NCI-H510A (cell line): Measurements from ENCODE around the gene PAPLN.

Source experiments
- DNase-seq: peaks from one replicate; lab custom pipeline; 2025; lab: John Stamatoyannopoulos, UW

PAPLN gene

DNA sequence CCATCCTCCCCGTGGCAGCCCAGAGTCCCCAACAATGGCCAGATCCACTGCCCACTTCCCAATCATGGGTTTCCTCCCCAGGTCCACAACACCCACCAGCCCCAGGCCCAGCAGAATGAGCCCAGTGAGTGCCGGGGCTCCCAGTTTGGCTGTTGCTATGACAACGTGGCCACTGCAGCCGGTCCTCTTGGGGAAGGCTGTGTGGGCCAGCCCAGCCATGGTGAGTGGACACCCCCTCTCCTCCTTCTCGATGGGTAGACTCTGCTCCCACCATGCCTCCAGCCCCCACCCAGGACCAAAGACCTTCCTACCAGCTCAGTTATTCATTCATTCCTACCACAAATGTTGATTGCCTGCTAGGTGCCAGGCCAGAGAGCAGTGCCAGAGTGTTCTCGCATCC is 23.8 kb downstream of the PAPLN start:
- DNase-seq: no peak

DNA sequence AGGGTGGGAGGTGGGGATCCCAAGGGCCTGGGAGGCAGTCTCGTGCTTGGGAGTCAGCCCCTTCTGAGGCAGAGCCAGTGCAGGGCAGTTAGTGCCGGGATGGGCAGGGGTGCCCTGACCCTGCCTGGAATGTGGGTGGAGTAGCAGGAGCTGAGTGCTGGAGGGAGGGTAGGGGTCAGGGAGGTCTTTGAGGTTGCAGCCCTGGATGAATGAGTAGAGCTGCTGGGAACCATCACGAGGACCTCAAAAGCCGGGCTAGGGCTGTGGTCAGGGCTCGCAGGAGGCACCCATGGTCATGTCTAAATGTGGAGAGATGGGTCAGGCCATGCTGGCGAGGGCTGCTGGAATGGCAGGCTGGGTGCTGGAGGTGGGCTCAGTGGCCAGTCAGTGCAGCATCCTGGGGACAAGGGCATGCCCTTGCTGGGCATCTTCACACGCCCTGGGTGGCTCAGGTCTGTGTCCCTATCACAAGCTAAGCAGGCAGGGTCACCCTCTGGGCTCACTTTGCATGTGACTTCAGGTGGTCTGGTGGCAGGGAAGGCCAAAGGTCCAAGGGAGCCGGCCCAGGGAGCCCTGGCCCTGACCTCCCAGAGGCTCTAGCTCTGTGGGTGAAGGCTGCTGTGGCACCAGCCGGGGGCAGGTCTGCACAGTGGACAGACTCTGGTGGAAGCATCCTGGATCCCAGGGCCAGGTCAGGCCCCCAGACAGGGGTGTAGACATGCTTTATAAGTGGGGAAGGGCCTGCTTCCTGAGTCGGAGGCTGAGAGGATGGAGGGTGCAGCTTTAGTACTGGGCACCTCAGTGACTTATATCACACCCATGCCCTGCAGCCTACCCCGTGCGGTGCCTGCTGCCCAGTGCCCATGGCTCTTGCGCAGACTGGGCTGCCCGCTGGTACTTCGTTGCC is 24.5 kb downstream of the PAPLN start:
- DNase-seq: no peak

DNA sequence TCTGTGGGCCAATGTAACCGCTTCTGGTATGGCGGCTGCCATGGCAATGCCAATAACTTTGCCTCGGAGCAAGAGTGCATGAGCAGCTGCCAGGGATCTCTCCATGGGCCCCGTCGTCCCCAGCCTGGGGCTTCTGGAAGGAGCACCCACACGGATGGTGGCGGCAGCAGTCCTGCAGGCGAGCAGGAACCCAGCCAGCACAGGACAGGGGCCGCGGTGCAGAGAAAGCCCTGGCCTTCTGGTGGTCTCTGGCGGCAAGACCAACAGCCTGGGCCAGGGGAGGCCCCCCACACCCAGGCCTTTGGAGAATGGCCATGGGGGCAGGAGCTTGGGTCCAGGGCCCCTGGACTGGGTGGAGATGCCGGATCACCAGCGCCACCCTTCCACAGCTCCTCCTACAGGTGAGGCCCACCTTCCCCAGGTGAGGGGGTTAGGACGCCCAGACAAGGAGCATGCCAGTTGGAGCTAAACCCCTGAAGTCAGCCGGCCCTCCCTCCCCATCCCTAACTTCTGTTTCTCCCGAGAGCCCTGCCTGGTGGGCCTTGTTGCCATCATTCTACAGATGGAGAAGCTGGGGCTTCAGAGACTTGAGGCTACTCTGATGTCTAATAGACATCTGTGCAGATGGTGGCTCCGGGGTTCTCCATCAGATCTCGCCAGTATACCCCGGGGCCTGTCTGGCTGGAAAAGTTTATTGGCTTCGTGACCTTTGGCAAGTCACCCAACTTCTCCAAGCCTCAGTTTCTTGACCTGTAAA is 25.3 kb downstream of the PAPLN start:
- no peak for DNase-seq

DNA sequence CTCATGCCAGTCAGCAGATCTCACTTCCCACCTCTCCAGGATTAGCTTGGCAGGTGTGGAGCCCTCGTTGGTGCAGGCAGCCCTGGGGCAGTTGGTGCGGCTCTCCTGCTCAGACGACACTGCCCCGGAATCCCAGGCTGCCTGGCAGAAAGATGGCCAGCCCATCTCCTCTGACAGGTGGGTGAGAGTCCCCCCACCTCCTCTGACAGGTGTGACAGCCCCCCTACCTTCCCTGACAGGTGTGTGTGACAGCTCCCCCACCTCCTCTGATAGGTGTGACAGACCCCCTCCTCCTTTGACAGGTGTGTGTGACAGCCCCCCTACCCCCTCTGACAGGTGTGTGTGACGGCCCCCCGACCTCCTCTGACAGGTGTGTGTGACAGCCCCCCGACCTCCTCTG is 26.3 kb downstream of the PAPLN start:
- DNase-seq: no peak

DNA sequence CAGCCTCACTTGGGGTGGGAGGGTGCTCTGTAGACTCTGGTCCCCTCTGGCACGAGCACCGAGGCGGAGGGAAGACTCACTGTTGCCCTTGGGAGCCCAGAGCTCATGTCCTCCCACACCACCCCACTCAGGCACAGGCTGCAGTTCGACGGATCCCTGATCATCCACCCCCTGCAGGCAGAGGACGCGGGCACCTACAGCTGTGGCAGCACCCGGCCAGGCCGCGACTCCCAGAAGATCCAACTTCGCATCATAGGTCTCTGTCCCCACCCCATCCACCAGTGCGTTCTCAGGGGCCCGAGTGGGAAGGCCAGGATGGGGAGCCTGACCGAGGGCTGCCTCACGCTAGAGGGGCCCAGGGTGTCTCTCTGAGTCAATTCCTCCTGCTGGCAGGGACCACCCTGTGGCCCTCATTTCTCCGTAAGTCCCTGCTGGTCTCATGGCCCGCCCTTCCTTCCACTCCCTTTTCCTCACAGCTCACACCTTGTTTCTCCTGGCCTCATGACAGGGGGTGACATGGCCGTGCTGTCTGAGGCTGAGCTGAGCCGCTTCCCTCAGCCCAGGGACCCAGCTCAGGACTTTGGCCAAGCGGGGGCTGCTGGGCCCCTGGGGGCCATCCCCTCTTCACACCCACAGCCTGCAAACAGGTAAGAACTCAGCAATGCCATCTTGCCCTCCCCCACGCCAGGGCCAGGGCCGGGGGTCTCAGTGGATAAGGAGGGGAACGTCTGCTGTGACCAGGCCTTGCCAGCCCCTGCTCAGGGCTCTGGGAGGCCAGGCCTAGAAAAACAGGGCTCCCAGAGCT is 27.0 kb downstream of the PAPLN start:
- no peak for DNase-seq

DNA sequence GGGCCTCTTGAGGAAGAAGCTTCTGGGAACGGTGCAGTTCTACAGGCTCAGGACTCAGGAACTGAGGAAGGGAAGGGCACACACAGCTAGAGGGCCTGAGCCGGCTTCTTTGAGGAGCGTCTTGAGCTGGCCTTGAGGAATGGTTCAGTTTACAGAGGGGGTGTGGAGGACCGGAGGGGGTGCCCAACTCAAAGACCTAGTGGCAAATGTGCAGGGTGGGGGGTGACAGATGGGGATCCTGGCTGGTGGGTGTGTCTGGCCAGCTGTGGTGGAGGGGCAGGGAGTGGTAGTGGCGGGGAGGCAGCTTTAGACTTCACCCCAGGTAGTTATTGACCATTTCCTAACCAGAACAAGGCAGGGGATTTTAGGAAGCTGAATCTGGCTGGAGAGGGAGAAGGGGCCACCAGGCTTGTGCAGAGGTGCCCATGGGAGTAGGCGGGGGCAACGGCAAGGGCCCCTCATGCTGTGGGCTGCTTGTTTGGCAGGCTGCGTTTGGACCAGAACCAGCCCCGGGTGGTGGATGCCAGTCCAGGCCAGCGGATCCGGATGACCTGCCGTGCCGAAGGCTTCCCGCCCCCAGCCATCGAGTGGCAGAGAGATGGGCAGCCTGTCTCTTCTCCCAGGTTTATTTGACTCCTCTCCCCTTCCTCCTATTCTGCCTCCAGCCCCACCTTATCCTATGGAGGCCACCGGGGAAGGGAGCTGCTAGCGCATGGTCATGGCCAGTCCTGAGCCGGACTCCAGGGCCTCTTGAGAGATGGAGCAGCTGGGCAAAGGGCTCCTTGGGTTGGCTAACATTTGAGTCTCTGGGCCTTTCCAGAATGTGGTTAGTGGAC is 27.8 kb downstream of the PAPLN start:
- no peak for DNase-seq

DNA sequence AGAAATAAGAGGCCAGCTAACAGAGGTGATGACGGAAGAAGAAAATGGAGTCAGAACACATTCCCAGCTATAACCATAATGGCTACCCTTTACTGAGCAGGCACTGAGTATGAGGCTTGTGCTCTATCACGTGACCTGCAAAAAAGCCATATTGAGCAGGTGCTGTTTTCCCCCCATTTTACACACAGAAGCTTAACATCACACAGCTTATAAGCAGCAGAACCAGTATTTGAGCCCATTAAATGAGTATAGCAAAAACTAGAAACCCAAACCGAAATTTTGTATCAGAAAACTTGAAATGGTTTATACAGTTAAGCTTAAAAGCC is 28.4 kb downstream of the PAPLN start:
- no peak for DNase-seq

DNA sequence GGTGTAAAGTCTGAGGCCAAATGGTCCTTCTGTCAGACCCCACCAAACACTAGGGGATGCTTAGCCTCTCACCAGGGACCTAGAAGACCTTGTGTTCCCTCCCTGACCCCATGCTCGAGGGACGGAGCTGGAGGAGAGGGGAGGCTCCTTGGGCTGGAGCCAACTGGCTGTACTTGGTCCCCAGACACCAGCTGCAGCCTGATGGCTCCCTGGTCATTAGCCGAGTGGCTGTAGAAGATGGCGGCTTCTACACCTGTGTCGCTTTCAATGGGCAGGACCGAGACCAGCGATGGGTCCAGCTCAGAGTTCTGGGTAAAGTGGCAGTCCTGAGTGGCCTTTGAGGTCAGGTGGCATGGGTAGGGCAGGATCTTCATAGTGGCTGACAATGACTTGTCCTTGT is 29.0 kb downstream of the PAPLN start:
- no peak for DNase-seq

DNA sequence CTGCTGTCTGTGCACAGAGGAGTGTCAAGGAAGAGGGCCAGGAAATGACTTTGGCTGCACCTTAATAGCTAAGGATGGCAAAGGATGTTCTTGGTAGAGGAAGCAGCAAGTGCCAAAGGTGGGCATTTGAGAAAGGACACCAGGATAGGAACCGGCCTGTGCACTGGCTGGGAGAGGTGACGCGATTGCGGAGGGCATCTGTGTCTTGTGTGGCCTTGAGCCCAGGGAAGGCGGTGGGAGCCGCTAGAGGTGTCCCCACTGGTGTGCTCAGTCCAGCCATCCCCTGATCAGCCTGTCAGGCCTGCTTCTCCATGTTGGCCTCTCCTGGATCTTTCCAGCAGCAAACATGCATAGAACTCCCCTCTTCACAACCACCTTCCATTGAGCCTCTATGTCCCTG is 30.2 kb downstream of the PAPLN start:
- DNase-seq: no peak

DNA sequence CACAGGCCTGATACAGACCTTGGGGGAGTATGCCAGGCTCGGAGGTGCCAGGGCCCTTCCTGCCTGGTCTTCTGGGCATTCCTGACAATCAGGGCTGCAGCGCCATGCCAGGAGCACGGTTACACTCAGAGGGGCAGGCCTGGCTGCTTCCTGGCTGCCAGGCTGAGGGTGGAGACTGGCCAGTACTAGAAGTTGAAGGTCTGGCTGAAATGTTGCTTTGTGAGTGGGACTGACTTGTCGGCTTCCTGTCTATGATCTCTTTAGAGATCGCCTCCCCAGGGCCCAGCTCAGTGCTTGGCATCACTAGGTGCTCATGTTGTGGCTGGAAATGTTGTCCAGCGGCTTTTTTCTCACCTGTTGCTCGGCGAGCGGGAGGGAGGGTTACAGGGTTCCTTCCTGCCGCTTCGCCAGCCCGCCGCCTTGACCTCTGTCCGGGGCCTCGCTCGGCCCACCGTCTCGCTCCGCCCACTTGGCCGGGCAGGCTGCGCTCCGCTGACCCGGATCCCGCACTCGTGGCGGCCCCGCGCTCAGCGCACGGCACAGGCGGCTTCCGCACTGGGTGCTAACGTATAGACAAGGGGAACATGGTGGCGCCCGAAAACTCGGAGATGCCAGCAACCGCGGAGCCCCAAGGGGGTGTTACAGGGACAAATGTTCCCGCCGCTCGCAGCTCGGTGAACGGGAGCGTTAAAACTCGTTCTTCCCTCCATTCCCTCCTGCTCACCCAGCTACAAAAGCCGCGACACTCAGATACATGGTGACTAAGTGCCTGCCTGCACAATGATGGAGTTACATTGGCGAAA is 32.6 kb downstream of the PAPLN start:
- DNase-seq: no peak

DNA sequence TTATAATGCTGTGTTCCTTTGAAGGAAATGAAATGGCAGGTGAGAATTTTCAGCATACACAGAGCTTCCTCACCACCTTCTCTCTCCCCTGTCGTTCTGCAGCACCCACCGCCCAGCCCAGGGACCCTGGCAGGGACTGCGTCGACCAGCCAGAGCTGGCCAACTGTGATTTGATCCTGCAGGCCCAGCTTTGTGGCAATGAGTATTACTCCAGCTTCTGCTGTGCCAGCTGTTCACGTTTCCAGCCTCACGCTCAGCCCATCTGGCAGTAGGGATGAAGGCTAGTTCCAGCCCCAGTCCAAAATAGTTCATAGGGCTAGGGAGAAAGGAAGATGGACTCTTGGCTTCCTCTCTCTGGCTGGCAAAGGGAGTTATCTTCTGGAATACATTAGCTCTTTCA is 35.1 kb downstream of the PAPLN start:
- DNase-seq: no peak

DNA sequence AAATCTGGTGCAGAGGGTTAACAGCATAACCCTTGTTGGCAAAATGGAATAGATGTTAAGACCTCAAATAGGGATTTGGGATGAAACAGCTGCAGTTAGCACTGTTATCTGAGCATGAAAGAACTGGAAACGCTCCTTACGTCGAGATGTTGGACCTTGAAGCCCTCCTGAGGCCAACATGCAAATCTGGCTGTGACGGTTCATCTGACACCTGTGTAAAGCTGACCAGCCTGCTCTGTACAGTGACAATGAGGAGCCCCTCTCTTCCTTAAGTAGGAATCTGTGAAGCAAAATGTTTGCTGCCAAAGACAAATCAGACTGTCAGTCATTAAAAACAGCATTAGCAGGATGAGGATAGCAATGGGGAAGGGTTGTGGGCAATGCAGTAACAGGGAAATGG is 36.5 kb downstream of the PAPLN start:
- no peak for DNase-seq

DNA sequence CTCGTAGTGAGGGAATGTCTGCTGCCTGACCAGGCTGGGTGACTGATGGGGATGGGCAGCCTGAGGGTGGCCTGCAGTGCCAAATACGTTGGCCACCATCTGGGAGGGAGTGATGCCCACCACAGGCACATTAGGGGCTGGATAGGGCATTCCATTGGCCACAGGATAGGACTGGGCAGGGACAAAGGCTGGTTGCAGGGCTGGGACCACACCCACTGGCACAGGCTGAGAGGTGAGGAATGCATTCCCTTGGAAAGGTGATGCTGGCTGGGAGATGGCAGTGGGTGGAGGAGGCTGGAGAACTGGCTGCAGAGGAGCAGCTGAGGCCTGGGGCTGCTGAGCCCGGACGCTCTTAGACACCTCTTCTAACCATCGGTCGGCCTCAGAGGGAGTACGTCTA is 39.5 kb downstream of the PAPLN start:
- no peak for DNase-seq

DNA sequence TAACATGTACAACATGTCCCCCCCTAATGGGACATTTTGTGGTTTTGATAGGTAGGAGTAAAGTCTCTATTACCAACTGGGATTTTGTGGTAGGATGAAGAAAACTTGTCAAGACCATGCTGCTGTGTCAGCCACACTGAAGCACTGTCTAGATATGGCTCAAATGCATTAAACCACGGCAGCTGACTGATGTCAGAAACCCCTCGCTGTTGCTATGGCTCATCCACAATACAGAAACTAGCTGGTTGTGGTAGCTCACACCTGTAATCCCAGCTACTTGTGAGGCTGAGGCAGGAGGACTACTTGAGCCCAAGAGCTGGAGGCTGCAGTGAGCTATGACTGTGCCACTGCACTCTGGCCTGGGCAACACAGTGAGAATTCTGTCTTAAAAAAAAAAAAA is 40.1 kb downstream of the PAPLN start:
- DNase-seq: no peak

DNA sequence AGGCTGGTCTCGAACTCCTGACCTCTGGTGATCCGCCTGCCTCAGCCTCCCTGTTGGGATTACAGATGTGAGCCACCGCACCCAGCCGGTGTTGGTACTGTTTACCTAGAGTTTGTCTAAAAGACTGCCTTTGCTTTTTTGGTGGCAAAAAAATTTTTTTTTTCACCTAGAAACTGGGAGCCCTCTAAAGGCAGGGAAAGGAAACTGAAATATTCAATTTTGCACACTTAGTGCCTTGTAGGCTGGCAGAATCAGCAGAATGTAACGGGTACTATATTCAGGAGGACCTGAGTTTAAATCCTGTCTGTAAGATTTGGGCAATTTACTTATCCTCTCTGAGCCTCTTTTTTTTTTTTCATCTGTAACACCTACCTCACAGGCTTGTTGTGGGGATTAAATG is 43.6 kb downstream of the PAPLN start:
- no peak for DNase-seq

DNA sequence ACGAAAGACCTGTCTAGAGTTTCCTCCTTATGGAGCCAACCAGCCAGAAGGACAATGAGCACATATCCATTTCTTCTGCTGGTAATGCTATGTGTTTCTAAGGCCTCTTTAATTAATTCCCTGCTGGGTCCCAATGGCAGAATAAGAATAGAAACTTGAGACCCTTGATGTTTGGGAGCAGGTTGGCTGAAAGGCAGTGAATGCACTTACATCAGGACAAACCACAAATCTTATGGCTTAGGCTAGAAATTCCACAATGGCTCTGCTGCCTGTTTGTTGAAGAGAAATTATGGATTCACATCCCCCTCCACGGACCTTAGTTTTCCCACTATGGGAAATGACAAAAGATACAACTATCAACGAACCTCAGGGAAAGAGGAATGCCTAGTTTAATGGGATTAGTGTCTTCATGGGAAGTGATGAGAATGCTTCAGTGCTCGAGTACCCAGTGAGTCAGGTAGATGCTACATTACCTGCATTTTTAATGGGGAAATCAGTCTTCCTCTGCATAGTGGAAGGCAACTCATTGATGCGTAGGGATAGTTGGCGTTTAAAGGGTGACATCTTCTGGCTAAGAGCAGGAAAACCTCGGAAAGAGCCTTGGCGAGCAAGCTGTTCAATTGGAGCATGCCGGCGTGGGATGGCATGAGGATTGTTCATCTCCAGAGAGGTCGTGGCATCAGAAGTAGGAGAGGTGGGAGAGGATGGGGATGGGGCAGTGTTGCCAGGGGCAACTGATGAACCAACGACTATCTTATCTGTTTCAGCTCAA is 46.5 kb downstream of the PAPLN start:
- peak; percentile 5 for DNase-seq

DNA sequence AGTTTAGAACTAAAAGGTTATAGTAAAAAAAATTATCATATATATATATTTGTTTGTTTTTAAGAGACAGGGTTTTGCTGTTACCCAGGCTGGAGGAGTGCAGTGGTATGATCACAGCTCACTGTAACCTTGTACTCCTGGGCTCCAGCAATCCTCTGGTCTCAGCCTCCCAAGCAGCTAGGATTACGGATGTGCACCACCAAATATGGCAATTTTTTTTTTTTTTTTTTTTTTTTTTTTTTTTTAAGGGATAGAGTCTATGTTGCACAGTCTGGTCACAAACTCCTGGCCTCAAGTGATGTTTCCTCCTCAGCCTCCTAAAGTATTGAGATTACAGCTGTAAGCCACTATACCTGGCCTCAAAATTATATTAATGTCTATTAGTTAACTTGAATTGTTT is 48.7 kb downstream of the PAPLN start:
- DNase-seq: no peak

DNA sequence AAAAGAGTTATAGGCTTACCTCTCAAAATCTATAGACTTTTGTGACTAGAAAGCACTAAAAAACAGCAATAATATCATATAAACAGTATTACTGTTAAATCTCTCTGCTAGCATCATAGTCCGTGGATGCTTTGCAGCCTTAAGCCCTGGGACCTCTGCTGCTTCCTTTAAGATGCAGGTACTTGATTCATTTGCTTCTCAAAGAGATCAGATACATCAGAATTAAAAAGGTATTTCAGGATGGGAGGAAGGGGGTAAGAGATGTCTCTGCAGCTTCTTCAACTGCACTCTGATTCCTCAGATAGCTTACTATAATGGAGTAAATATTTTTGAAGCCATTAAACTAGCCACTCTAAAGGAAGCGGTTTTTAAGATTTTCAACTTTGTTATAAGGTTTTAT is 49.3 kb downstream of the PAPLN start:
- no peak for DNase-seq

DNA sequence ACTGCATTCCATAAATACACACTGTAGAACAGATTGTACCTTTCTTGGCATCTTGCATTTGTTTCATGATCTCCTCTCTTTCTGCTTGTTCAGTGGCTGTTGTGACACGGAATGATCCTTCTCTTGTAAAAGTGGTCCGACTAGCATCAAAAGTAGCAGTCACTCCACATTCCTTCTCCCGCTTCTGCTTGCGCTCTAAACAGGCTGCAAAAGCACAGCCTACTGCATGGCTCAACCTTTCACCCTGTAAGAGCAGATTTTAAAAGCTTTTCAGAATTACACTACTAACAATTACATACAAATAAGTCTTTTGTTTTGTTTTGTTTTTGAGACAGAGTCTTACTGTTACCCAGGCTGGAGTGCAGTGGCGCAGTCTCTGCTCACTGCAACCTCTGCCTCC is 49.8 kb downstream of the PAPLN start:
- no peak for DNase-seq

DNA sequence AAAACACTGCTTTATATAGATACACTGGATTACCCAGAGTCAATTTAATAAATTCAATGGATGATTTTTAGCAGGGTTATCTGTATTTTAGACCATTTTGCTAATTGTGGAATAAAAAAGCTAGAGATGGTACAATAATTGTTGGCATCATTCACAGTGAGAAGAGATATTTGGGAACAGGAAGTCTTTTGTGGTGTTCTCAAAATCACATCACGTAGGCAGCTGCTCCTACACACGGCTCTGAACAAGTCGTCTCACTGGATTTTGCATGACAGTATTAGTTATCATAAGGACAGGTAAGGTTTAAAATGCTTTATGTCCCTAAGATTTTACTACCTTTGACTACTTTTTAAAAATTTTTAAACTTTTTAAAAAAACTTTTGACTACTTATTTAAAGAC is 52.0 kb downstream of the PAPLN start:
- no peak for DNase-seq
